T-helper 17 cell (primary cell): Measurements from ENCODE around the gene ADGRF4. TPM values are rescaled to one million over a fixed set of nuclear protein-coding genes. Genes with fewer than 3 reads are reported as not detected.

ENCODE experiments used
- ATAC-seq: fragments of 150-1000 bp; cut with Tn5 transposase; 2 replicates; pipeline ENCODE4 v1.10.0; 2021; ENCODE audit warnings: mild to moderate bottlenecking, moderate library complexity
- DNase-seq, 3 donors: peaks; one replicate each; pipeline versions ENCODE4 v3.0.0 to v3.0.0-alpha.2; 2020 to 2021
- H3K9me3 ChIP-seq: one replicate; pipeline ENCODE4 v1.7.0; 2013; ENCODE audit warnings: low read length, mild to moderate bottlenecking; ENCODE audit not compliant: control insufficient read depth, poor library complexity, severe bottlenecking
- H3K27ac Mint-ChIP-seq: one replicate; pipeline ENCODE4 v1.8.0; 2022; ENCODE audit warnings: mild to moderate bottlenecking, moderate library complexity, mixed read lengths
- H3K27me3 Mint-ChIP-seq: one replicate; pipeline ENCODE4 v1.8.0; 2022; ENCODE audit warnings: mixed read lengths
- H3K36me3 Mint-ChIP-seq: one replicate; pipeline ENCODE4 v1.8.0; 2022; ENCODE audit warnings: low read depth, mixed read lengths
- H3K4me1 Mint-ChIP-seq: one replicate; pipeline ENCODE4 v1.8.0; 2022; ENCODE audit warnings: mild to moderate bottlenecking, mixed read lengths
- H3K4me3 Mint-ChIP-seq: one replicate; pipeline ENCODE4 v1.8.0; 2022; ENCODE audit warnings: mild to moderate bottlenecking, moderate library complexity, mixed read lengths
- total RNA-seq, 4 donors: library from RNA in 2 of 4; stranded (reverse) in 2 of 4; gene quantifications; one replicate each; pipeline ENCODE4 v1.2.3 and lab custom pipeline; 2022 to 2026

Gene ADGRF4
- total RNA-seq, 2 donors from 2014 or later: not detected

GRCh38 chr6:47672816-47673215 is 25.6 kb upstream of the ADGRF4 start:
- no peaks in the 10 kb centered on the region for H3K4me1 Mint-ChIP-seq
- H3K27me3 Mint-ChIP-seq: peaks cover 39% of the 10 kb centered on the region
- no peaks in the 10 kb centered on the region for H3K36me3 Mint-ChIP-seq
- H3K9me3 ChIP-seq: peaks cover 2% of the 10 kb centered on the region
- DNase-seq: no peak
- ATAC-seq: no peak
- no peak overlapping the region for H3K27ac Mint-ChIP-seq
- H3K4me3 Mint-ChIP-seq: no peak overlapping the region

GRCh38 chr6:47674673-47675072 is 23.7 kb upstream of the ADGRF4 start:
- H3K4me3 Mint-ChIP-seq: no peak overlapping the region
- no peak overlapping the region for H3K27ac Mint-ChIP-seq
- H3K36me3 Mint-ChIP-seq: no peaks in the 10 kb centered on the region
- DNase-seq (no peak), ATAC-seq (no peak)
- H3K27me3 Mint-ChIP-seq: peaks cover 27% of the 10 kb centered on the region
- no peaks in the 10 kb centered on the region for H3K9me3 ChIP-seq
- H3K4me1 Mint-ChIP-seq: no peaks in the 10 kb centered on the region

- Mint-ChIP-seq H3K36me3 (no peaks in the 10 kb centered on the region), H3K27me3 (peaks cover 19% of the 10 kb centered on the region), H3K4me3 (no peak overlapping the region), H3K27ac (no peak overlapping the region), H3K4me1 (no peaks in the 10 kb centered on the region)
- no peaks in the 10 kb centered on the region for H3K9me3 ChIP-seq
- ATAC-seq: no peak
- DNase-seq: no peak
Observed at GRCh38 chr6:47677381-47678100, 20.8 kb upstream of the ADGRF4 start.

GRCh38 chr6:47678739-47679138 is 19.6 kb upstream of the ADGRF4 start:
- Mint-ChIP-seq H3K27me3 (peaks cover 14% of the 10 kb centered on the region), H3K4me1 (no peaks in the 10 kb centered on the region), H3K27ac (no peak overlapping the region), H3K4me3 (no peak overlapping the region), H3K36me3 (no peaks in the 10 kb centered on the region)
- ATAC-seq (no peak), DNase-seq (no peak)
- H3K9me3 ChIP-seq: no peaks in the 10 kb centered on the region

GRCh38 chr6:47679322-47679906 is 19.0 kb upstream of the ADGRF4 start:
- DNase-seq (no peak), ATAC-seq (no peak)
- peaks cover 16% of the 10 kb centered on the region for H3K27me3 Mint-ChIP-seq
- no peaks in the 10 kb centered on the region for H3K9me3 ChIP-seq
- no peak overlapping the region for H3K27ac Mint-ChIP-seq
- H3K4me3 Mint-ChIP-seq: no peak overlapping the region
- no peaks in the 10 kb centered on the region for H3K4me1 Mint-ChIP-seq
- no peaks in the 10 kb centered on the region for H3K36me3 Mint-ChIP-seq

GRCh38 chr6:47680051-47680450 is 18.3 kb upstream of the ADGRF4 start:
- no peak for DNase-seq
- H3K9me3 ChIP-seq: no peaks in the 10 kb centered on the region
- H3K36me3 Mint-ChIP-seq: no peaks in the 10 kb centered on the region
- no peaks in the 10 kb centered on the region for H3K4me1 Mint-ChIP-seq
- no peak for ATAC-seq
- no peak overlapping the region for H3K27ac Mint-ChIP-seq
- H3K4me3 Mint-ChIP-seq: no peak overlapping the region
- peaks cover 12% of the 10 kb centered on the region for H3K27me3 Mint-ChIP-seq

GRCh38 chr6:47680724-47681123 is 17.7 kb upstream of the ADGRF4 start:
- no peak for ATAC-seq
- Mint-ChIP-seq H3K36me3 (no peaks in the 10 kb centered on the region), H3K27ac (no peak overlapping the region), H3K4me3 (no peak overlapping the region), H3K27me3 (peaks cover 12% of the 10 kb centered on the region), H3K4me1 (no peaks in the 10 kb centered on the region)
- no peaks in the 10 kb centered on the region for H3K9me3 ChIP-seq
- no peak for DNase-seq

- H3K9me3 ChIP-seq: no peaks in the 10 kb centered on the region
- H3K27ac Mint-ChIP-seq: no peak overlapping the region
- no peak overlapping the region for H3K4me3 Mint-ChIP-seq
- ATAC-seq (no peak), DNase-seq (no peak)
- no peaks in the 10 kb centered on the region for H3K36me3 Mint-ChIP-seq
- H3K27me3 Mint-ChIP-seq: peaks cover 12% of the 10 kb centered on the region
- H3K4me1 Mint-ChIP-seq: no peaks in the 10 kb centered on the region
Observed at GRCh38 chr6:47681201-47681990, 17.0 kb upstream of the ADGRF4 start.

- no peaks in the 10 kb centered on the region for H3K9me3 ChIP-seq
- H3K4me3 Mint-ChIP-seq: no peak overlapping the region
- H3K27ac Mint-ChIP-seq: no peak overlapping the region
- DNase-seq (no peak), ATAC-seq (no peak)
- no peaks in the 10 kb centered on the region for H3K36me3 Mint-ChIP-seq
- no peaks in the 10 kb centered on the region for H3K4me1 Mint-ChIP-seq
- H3K27me3 Mint-ChIP-seq: peaks cover 16% of the 10 kb centered on the region
Observed at GRCh38 chr6:47686411-47686810, 12.0 kb upstream of the ADGRF4 start.

- no peaks in the 10 kb centered on the region for H3K9me3 ChIP-seq
- Mint-ChIP-seq H3K4me3 (no peak overlapping the region), H3K4me1 (no peaks in the 10 kb centered on the region), H3K27ac (no peak overlapping the region), H3K27me3 (peaks cover 16% of the 10 kb centered on the region), H3K36me3 (no peaks in the 10 kb centered on the region)
- DNase-seq: no peak
- no peak for ATAC-seq
Observed at GRCh38 chr6:47687432-47687831, 10.9 kb upstream of the ADGRF4 start.

- peaks cover 8% of the 10 kb centered on the region for H3K27me3 Mint-ChIP-seq
- H3K27ac Mint-ChIP-seq: no peak overlapping the region
- no peaks in the 10 kb centered on the region for H3K4me1 Mint-ChIP-seq
- no peak for ATAC-seq
- H3K36me3 Mint-ChIP-seq: no peaks in the 10 kb centered on the region
- DNase-seq: no peak
- H3K9me3 ChIP-seq: no peaks in the 10 kb centered on the region
- no peak overlapping the region for H3K4me3 Mint-ChIP-seq
Observed at GRCh38 chr6:47690214-47690613, 8.2 kb upstream of the ADGRF4 start.

- no peaks in the 10 kb centered on the region for H3K9me3 ChIP-seq
- H3K4me3 Mint-ChIP-seq: no peak overlapping the region
- no peak overlapping the region for H3K27ac Mint-ChIP-seq
- H3K36me3 Mint-ChIP-seq: no peaks in the 10 kb centered on the region
- DNase-seq (no peak), ATAC-seq (no peak)
- H3K27me3 Mint-ChIP-seq: peaks cover 8% of the 10 kb centered on the region
- H3K4me1 Mint-ChIP-seq: no peaks in the 10 kb centered on the region
Observed at GRCh38 chr6:47690791-47691190, 7.6 kb upstream of the ADGRF4 start.

GRCh38 chr6:47697925-47698324 is 455 bp upstream of the ADGRF4 start:
- ATAC-seq (no peak), DNase-seq (no peak)
- Mint-ChIP-seq H3K4me1 (peaks cover 2% of the 10 kb centered on the region), H3K27ac (no peak overlapping the region), H3K27me3 (no peaks in the 10 kb centered on the region), H3K4me3 (no peak overlapping the region), H3K36me3 (no peaks in the 10 kb centered on the region)
- no peaks in the 10 kb centered on the region for H3K9me3 ChIP-seq
